Lung microvascular endothelial cell (primary cell): ENCODE data around the gene OPRM1. TPM values are rescaled to one million over a fixed set of nuclear protein-coding genes. Genes with fewer than 3 reads are reported as not detected.

Experiments
- DNase-seq, 2 donors: peaks; one replicate each; pipeline versions ENCODE4 v3.0.0 to v3.0.0-alpha.2; 2010; ENCODE audit warnings: low read depth in 2 of 2
- total RNA-seq: library from RNA; depleted of rRNA; stranded (reverse); fragments of >200 nt; gene quantifications from 2 replicates; pipeline ENCODE4 v1.2.1, GENCODE V29; 2014

OPRM1 gene
- total RNA-seq, 1 donor from 2014 or later: not detected

GRCh38 chr6:154080461-154081189, 41.6 kb downstream of the OPRM1 start:
- DNase-seq: no peak

- DNase-seq: no peak
Observed at GRCh38 chr6:154086510-154086909, 47.5 kb downstream of the OPRM1 start.

GRCh38 chr6:154092326-154092962, 53.4 kb downstream of the OPRM1 start:
- no peak for DNase-seq

- no peak for DNase-seq
Observed at GRCh38 chr6:154093231-154094044, 54.4 kb downstream of the OPRM1 start.

GRCh38 chr6:154095571-154095970, 56.5 kb downstream of the OPRM1 start:
- no peak for DNase-seq

- DNase-seq: no peak
Observed at GRCh38 chr6:154096316-154096715, 57.3 kb downstream of the OPRM1 start.

GRCh38 chr6:154096834-154097233, 57.8 kb downstream of the OPRM1 start:
- no peak for DNase-seq

- DNase-seq: no peak
Observed at GRCh38 chr6:154099211-154099610, 60.2 kb downstream of the OPRM1 start.

- DNase-seq: no peak
Observed at GRCh38 chr6:154106251-154106650, 67.2 kb downstream of the OPRM1 start.

- no peak for DNase-seq
Observed at GRCh38 chr6:154111025-154111424, 72.0 kb downstream of the OPRM1 start.

GRCh38 chr6:154112181-154112809, 73.3 kb downstream of the OPRM1 start:
- no peak for DNase-seq

GRCh38 chr6:154113392-154113791, 74.4 kb downstream of the OPRM1 start:
- DNase-seq: no peak

- DNase-seq: no peak
Observed at GRCh38 chr6:154117485-154117884, 78.4 kb downstream of the OPRM1 start.

GRCh38 chr6:154122195-154122925, 83.3 kb downstream of the OPRM1 start:
- no peak for DNase-seq

- DNase-seq: no peak
Observed at GRCh38 chr6:154123155-154123956, 84.3 kb downstream of the OPRM1 start.

GRCh38 chr6:154125421-154125820, 86.4 kb downstream of the OPRM1 start:
- no peak for DNase-seq

- DNase-seq: peak in 1 of 2 donors; percentile 15
Observed at GRCh38 chr6:154127657-154128056, 88.6 kb downstream of the OPRM1 start.

- no peak for DNase-seq
Observed at GRCh38 chr6:154134471-154135147, 95.6 kb downstream of the OPRM1 start.

- DNase-seq: no peak
Observed at GRCh38 chr6:154138793-154139192, 99.8 kb downstream of the OPRM1 start.

GRCh38 chr6:154139892-154140291, 100.9 kb downstream of the OPRM1 start:
- no peak for DNase-seq
